HepG2 (cell line): ENCODE measurements around the gene TMC8. TPM values are rescaled to one million over a fixed set of nuclear protein-coding genes. Genes with fewer than 3 reads are reported as not detected.

Experiments
- BORCS8-MEF2B ChIP-seq: sonication (generic); formaldehyde crosslinking; IDR thresholded peaks from 2 replicates; pipeline ENCODE4 v1.8.0; 2022; ENCODE audit warnings: mild to moderate bottlenecking, missing genetic modification reagents
- FOSL2 ChIP-seq: sonication (generic); formaldehyde crosslinking; IDR thresholded peaks from 2 replicates; pipeline ENCODE4 v1.4.0; 2020; ENCODE audit warnings: missing genetic modification reagents
- FOXA3 ChIP-seq: IDR thresholded peaks from 2 replicates; pipeline ENCODE4 v1.6.1; 2016; ENCODE audit warnings: missing genetic modification reagents, missing compliant biosample characterization
- MXI1 ChIP-seq: IDR thresholded peaks from 3 replicates; pipeline ENCODE4 v1.6.1; 2012; ENCODE audit warnings: low read depth, low read length, inconsistent platforms, borderline replicate concordance
- NRL ChIP-seq: sonication (generic); formaldehyde crosslinking; IDR thresholded peaks from 2 replicates; pipeline ENCODE4 v1.5.0; 2020; ENCODE audit warnings: missing genetic modification reagents, mild to moderate bottlenecking, moderate library complexity, borderline replicate concordance
- SRF ChIP-seq: IDR thresholded peaks from 2 replicates; pipeline ENCODE4 v1.6.1; 2011; ENCODE audit warnings: mild to moderate bottlenecking, low read depth, low read length, moderate library complexity
- SRSF9 ChIP-seq: fragments of 200-400 bp; formaldehyde crosslinking; IDR thresholded peaks from 2 replicates; pipeline ENCODE4 v1.6.1; 2018; ENCODE audit warnings: borderline replicate concordance, mild to moderate bottlenecking, low read depth, low read length; ENCODE audit not compliant: insufficient read depth, poor library complexity, severe bottlenecking
- TAF1 ChIP-seq: sonication (generic); formaldehyde crosslinking; IDR thresholded peaks from 2 replicates; pipeline ENCODE4 v1.4.0; 2020; ENCODE audit warnings: missing genetic modification reagents
- WIZ ChIP-seq: sonication (generic); formaldehyde crosslinking; IDR thresholded peaks from 2 replicates; pipeline ENCODE4 v1.5.1; 2020; ENCODE audit warnings: mild to moderate bottlenecking, missing genetic modification reagents
- ZNF274 ChIP-seq: sonication (generic); formaldehyde crosslinking; IDR thresholded peaks from 2 replicates; pipeline ENCODE4 v1.5.1; 2020; ENCODE audit warnings: mild to moderate bottlenecking, missing genetic modification reagents
- ZNF280D ChIP-seq: sonication (generic); formaldehyde crosslinking; IDR thresholded peaks from 2 replicates; pipeline ENCODE4 v1.5.1; 2020; ENCODE audit warnings: mild to moderate bottlenecking, missing genetic modification reagents
- ZNF318 ChIP-seq: sonication (generic); formaldehyde crosslinking; IDR thresholded peaks from 2 replicates; pipeline ENCODE4 v1.4.0; 2020; ENCODE audit warnings: mild to moderate bottlenecking, missing genetic modification reagents
- ZNF574 ChIP-seq: sonication (generic); formaldehyde crosslinking; IDR thresholded peaks from 2 replicates; pipeline ENCODE4 v1.4.0; 2020; ENCODE audit warnings: missing genetic modification reagents
- ZNF747 ChIP-seq: sonication (generic); formaldehyde crosslinking; IDR thresholded peaks from 2 replicates; pipeline ENCODE4 v1.8.1; 2023; ENCODE audit warnings: missing genetic modification reagents, mild to moderate bottlenecking, borderline replicate concordance
- polyA plus RNA-seq, 8 experiments: library from polyadenylated mRNA; depleted of rRNA in 3 of 8; stranded (reverse) in 7 of 8; unstranded in 1 of 8; fragments of >200 nt; fragmentation: Illumina TruSeq in 4 of 8; extraction: Trizol in 4 of 8; gene quantifications; 2 replicates each; pipeline versions ENCODE4 v1.2.1 to v1.2.3, GENCODE V29; 2011 to 2016; ENCODE audit warnings: low read depth in 4 of 8, missing spikeins in 1 of 8, mixed read lengths in 1 of 8; ENCODE audit not compliant: insufficient read depth in 1 of 8
- total RNA-seq, 5 experiments: library from RNA; depleted of rRNA; stranded (reverse); fragments of >200 nt; fragmentation: Illumina TruSeq; extraction: Trizol; gene quantifications; 2 replicates each; pipeline ENCODE4 v1.2.3, GENCODE V29; 2016; ENCODE audit warnings: low read depth in 1 of 5

The TMC8 gene
- total and polyA plus RNA-seq, 2 of the 13 experiments (the other 11 are each of a cell fraction or from before 2014, with no cell fraction given): 0.53 to 7.8 TPM

GRCh38 chr17:78133971-78134898, 3.7 kb downstream of the TMC8 start (continued):
- TF ChIP-seq ZNF280D (CRISPR knock-in tag) (no peak; the same call in 1 of the 2 replicates), WIZ (no peak), MXI1 (no peak), FOSL2 (CRISPR knock-in tag) (peak; percentile 44; the same call in 1 of the 2 replicates), FOXA3 (CRISPR knock-in tag) (peak; percentile 53; the same call in 1 of the 2 replicates), BORCS8-MEF2B (CRISPR knock-in tag) (no peak), TAF1 (no peak), ZNF274 (CRISPR knock-in tag) (no peak), SRSF9 (no peak), NRL (CRISPR knock-in tag) (no peak), ZNF318 (CRISPR knock-in tag) (no peak), ZNF574 (CRISPR knock-in tag) (peak; percentile 52; the same call in 1 of the 2 replicates), SRF (no peak), ZNF747 (CRISPR knock-in tag) (no peak)
